Neural cell (in vitro differentiated cells): ENCODE measurements around the gene IKZF5. TPM values are rescaled to one million over a fixed set of nuclear protein-coding genes. Genes with fewer than 3 reads are reported as not detected.

Source experiments
- H2AFZ ChIP-seq: fragments of 200-600, 300-800 bp; sonication (generic), shearing (Covaris generic); 2 replicates; pipeline ENCODE4 v1.6.0; 2014; ENCODE audit warnings: low read depth, mild to moderate bottlenecking, antibody characterized with exemption, low read length, moderate library complexity
- H3F3A ChIP-seq: fragments of 200-600 bp; shearing (Covaris generic); 2 replicates; pipeline ENCODE4 v1.6.1; 2016; ENCODE audit warnings: mild to moderate bottlenecking, moderate library complexity, mixed read lengths, antibody characterized with exemption, low read length; ENCODE audit not compliant: insufficient read depth, poor library complexity, severe bottlenecking
- H3K27ac ChIP-seq: fragments of 200-600, 300-800 bp; sonication (generic), shearing (Covaris generic); 2 replicates; pipeline ENCODE4 v1.5.1; 2014; ENCODE audit warnings: mild to moderate bottlenecking, low read length, moderate library complexity
- H3K27me3 ChIP-seq: fragments of 300-800, 200-600 bp; sonication (generic), shearing (Covaris generic); 2 replicates; pipeline ENCODE4 v1.6.0; 2014; ENCODE audit warnings: mild to moderate bottlenecking, low read depth, low read length, moderate library complexity; ENCODE audit not compliant: insufficient read depth
- H3K36me3 ChIP-seq: fragments of 300-800, 200-600 bp; sonication (generic), shearing (Covaris generic); 2 replicates; pipeline ENCODE4 v1.5.1; 2014; ENCODE audit warnings: mild to moderate bottlenecking, antibody characterized with exemption, low read length, moderate library complexity; ENCODE audit not compliant: insufficient read depth
- H3K4me2 ChIP-seq: fragments of 300-800, 200-600 bp; sonication (generic), shearing (Covaris generic); 2 replicates; pipeline ENCODE4 v1.6.0; 2014; ENCODE audit warnings: mild to moderate bottlenecking, low read length
- H3K4me3 ChIP-seq: fragments of 300-800, 200-600 bp; sonication (generic), shearing (Covaris generic); 2 replicates; pipeline ENCODE4 v1.5.1; 2014; ENCODE audit warnings: mild to moderate bottlenecking, low read length, moderate library complexity
- H3K79me2 ChIP-seq: fragments of 200-600 bp; shearing (Covaris generic); replicated peaks from 2 replicates; pipeline ENCODE4 v1.6.0; 2014; ENCODE audit warnings: mild to moderate bottlenecking, low read length, moderate library complexity; ENCODE audit not compliant: insufficient read depth
- H3K9ac ChIP-seq: fragments of 300-800, 200-600 bp; sonication (generic), shearing (Covaris generic); 2 replicates; pipeline ENCODE4 v1.6.1; 2016; ENCODE audit warnings: mild to moderate bottlenecking, low read length, mixed read lengths
- H3K9me2 ChIP-seq: fragments of 200-600 bp; shearing (Covaris generic); 2 replicates; pipeline ENCODE4 v1.6.1; 2016; ENCODE audit warnings: mild to moderate bottlenecking, low read length, mixed read lengths; ENCODE audit not compliant: insufficient read depth
- H3K9me3 ChIP-seq: fragments of 200-600, 300-800 bp; sonication (generic), shearing (Covaris generic); 2 replicates; pipeline ENCODE4 v1.6.1; 2016; ENCODE audit warnings: mild to moderate bottlenecking, mixed run types, low read length, moderate library complexity, mixed read lengths
- H4K20me1 ChIP-seq: fragments of 200-600 bp; shearing (Covaris generic); 2 replicates; pipeline ENCODE4 v1.6.1; 2016; ENCODE audit warnings: mild to moderate bottlenecking, mixed run types; ENCODE audit not compliant: insufficient read depth
- EP300 ChIP-seq: fragments of 450-650 bp; conservative IDR thresholded peaks from 2 replicates; pipeline ENCODE4 v1.6.1; 2014; ENCODE audit warnings: antibody characterized with exemption, mild to moderate bottlenecking, moderate library complexity; ENCODE audit not compliant: poor library complexity, severe bottlenecking
- EZH2 ChIP-seq: fragments of 200-600, 300-800 bp; shearing (Covaris generic), sonication (generic); IDR thresholded peaks from 2 replicates; pipeline ENCODE4 v1.6.1; 2014; ENCODE audit warnings: antibody characterized with exemption, low read length, borderline replicate concordance, mild to moderate bottlenecking; ENCODE audit not compliant: insufficient read depth, poor library complexity, severe bottlenecking
- MXI1 ChIP-seq: fragments of 450-650 bp; conservative IDR thresholded peaks from 2 replicates; pipeline ENCODE4 v1.6.1; 2014; ENCODE audit warnings: antibody characterized with exemption, mild to moderate bottlenecking; ENCODE audit not compliant: poor library complexity, severe bottlenecking
- POLR2AphosphoS5 ChIP-seq: IDR thresholded peaks from 2 replicates; pipeline ENCODE4 v1.6.1; 2012
- RAD21 ChIP-seq: fragments of 450-650 bp; conservative IDR thresholded peaks from 2 replicates; pipeline ENCODE4 v1.6.1; 2014; ENCODE audit warnings: antibody characterized with exemption, mild to moderate bottlenecking, moderate library complexity
- REST ChIP-seq: IDR thresholded peaks from 2 replicates; pipeline ENCODE4 v1.6.1; 2012; ENCODE audit warnings: borderline replicate concordance
- SMC3 ChIP-seq: fragments of 450-650 bp; conservative IDR thresholded peaks from 2 replicates; pipeline ENCODE4 v1.6.1; 2014; ENCODE audit warnings: antibody characterized with exemption, mild to moderate bottlenecking, moderate library complexity; ENCODE audit not compliant: poor library complexity
- TAF1 ChIP-seq: IDR thresholded peaks from 2 replicates; pipeline ENCODE4 v1.6.1; 2012; ENCODE audit warnings: low read depth
- polyA plus RNA-seq: library from polyadenylated mRNA; depleted of rRNA; stranded (reverse); fragments of >200 nt; gene quantifications from 2 replicates; pipeline ENCODE4 v1.2.3, GENCODE V29; 2014
- TF ChIP-seq, protein P1 (sequence below): fragments of 450-650 bp; IDR thresholded peaks from 2 replicates; pipeline ENCODE4 v1.5.1; 2014; ENCODE audit warnings: antibody characterized with exemption, mild to moderate bottlenecking, moderate library complexity; ENCODE audit not compliant: poor library complexity, severe bottlenecking

IKZF5 gene
- polyA plus RNA-seq, 1 donor from 2014 or later = 11.0 TPM

DNA sequence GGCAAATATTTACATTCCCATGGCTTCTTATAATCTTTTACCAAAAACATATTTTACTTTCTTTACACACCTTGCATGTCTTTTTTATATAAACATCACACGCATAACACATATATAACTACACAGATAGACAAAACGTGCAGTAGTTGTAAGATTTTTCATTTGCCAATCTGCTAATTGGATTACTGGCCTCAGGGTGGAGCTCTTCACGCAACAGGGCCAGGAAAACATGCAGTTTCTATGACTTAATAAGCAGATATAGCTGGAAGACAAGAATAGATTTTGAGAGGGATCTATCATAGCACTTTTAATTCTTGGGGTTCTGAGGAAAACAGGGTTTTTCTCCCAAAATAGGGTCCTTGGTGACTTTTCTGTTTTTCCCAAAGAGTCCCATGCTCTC is 12.9 kb upstream of the IKZF5 start:
- Histone ChIP-seq H3K9me2 (no peaks in the 10 kb centered on the region), H2AFZ (no peak overlapping the region), H3K36me3 (no peaks in the 10 kb centered on the region), H4K20me1 (no peaks in the 10 kb centered on the region), H3K9ac (no peak overlapping the region), H3K4me3 (no peak overlapping the region), H3K4me2 (no peak overlapping the region), H3K27ac (no peak overlapping the region), H3F3A (no peaks in the 10 kb centered on the region), H3K27me3 (no peaks in the 10 kb centered on the region), H3K79me2 (no peaks in the 10 kb centered on the region), H3K9me3 (no peaks in the 10 kb centered on the region)
- TF ChIP-seq REST = no peak
- TF ChIP-seq EZH2 = no peak
- no peak for TF ChIP-seq MXI1
- TF ChIP-seq POLR2AphosphoS5 = no peak
- TF ChIP-seq SMC3 = no peak
- TF ChIP-seq, protein P1, sequence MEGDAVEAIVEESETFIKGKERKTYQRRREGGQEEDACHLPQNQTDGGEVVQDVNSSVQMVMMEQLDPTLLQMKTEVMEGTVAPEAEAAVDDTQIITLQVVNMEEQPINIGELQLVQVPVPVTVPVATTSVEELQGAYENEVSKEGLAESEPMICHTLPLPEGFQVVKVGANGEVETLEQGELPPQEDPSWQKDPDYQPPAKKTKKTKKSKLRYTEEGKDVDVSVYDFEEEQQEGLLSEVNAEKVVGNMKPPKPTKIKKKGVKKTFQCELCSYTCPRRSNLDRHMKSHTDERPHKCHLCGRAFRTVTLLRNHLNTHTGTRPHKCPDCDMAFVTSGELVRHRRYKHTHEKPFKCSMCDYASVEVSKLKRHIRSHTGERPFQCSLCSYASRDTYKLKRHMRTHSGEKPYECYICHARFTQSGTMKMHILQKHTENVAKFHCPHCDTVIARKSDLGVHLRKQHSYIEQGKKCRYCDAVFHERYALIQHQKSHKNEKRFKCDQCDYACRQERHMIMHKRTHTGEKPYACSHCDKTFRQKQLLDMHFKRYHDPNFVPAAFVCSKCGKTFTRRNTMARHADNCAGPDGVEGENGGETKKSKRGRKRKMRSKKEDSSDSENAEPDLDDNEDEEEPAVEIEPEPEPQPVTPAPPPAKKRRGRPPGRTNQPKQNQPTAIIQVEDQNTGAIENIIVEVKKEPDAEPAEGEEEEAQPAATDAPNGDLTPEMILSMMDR = no peak
- TF ChIP-seq TAF1 = no peak
- no peak for TF ChIP-seq RAD21
- TF ChIP-seq EP300 = no peak

GRCh38 chr10:123019941-123020703 is 11.5 kb upstream of the IKZF5 start:
- H3K4me2 ChIP-seq = no peak overlapping the region

More at GRCh38 chr10:123019941-123020703, 11.5 kb upstream of the IKZF5 start:
- Histone ChIP-seq H3K27ac (no peak overlapping the region), H4K20me1 (no peaks in the 10 kb centered on the region), H3K27me3 (no peaks in the 10 kb centered on the region), H3K36me3 (no peaks in the 10 kb centered on the region), H3K79me2 (no peaks in the 10 kb centered on the region), H3K9me3 (no peaks in the 10 kb centered on the region), H3K9ac (no peak overlapping the region), H2AFZ (no peak overlapping the region), H3F3A (no peaks in the 10 kb centered on the region), H3K4me3 (no peak overlapping the region), H3K9me2 (no peaks in the 10 kb centered on the region)
- no peak for TF ChIP-seq EP300
- TF ChIP-seq REST = no peak
- TF ChIP-seq, protein P1 = no peak
- no peak for TF ChIP-seq EZH2
- no peak for TF ChIP-seq RAD21
- no peak for TF ChIP-seq POLR2AphosphoS5
- no peak for TF ChIP-seq SMC3
- TF ChIP-seq MXI1 = no peak
- TF ChIP-seq TAF1 = no peak
